ENCODE measurements around the gene CTRB1. TPM values are rescaled to one million over a fixed set of nuclear protein-coding genes. Genes with fewer than 3 reads are reported as not detected.

The CTRB1 gene
- total RNA-seq, 6 donors from 2014 or later = 5.1 to 11.3 TPM; not detected in 4

- TF ChIP-seq POLR2A (IDR thresholded peaks at IDR 0.05) (no peak), CTCF (IDR thresholded peaks at IDR 0.05) (no peak), POLR2AphosphoS5 (IDR thresholded peaks at IDR 0.05) (no peak), EP300 (IDR thresholded peaks at IDR 0.05) (no peak)
- Histone ChIP-seq H3K9me3 (no peaks in the 10 kb centered on the region), H3K36me3 (no peaks in the 10 kb centered on the region), H3K4me3 (no peak overlapping the region), H3K27ac (no peak overlapping the region), H3K4me1 (no peaks in the 10 kb centered on the region), H3K27me3 (no peaks in the 10 kb centered on the region)
- WGBS, 2 donors = 87 to 89% methylated on average over 21 of the region's 21 CpGs
- ATAC-seq (ENCODE audit: low FRiP score in 2 of 2) (no peak), DNase-seq (no peak)
Measured at GRCh38 chr16:75192606-75193264, 26.1 kb upstream of the CTRB1 start.

- Histone ChIP-seq H3K27ac (no peak overlapping the region), H3K4me3 (no peak overlapping the region), H3K4me1 (no peaks in the 10 kb centered on the region), H3K36me3 (no peaks in the 10 kb centered on the region), H3K9me3 (no peaks in the 10 kb centered on the region), H3K27me3 (no peaks in the 10 kb centered on the region)
- ATAC-seq (ENCODE audit: low FRiP score in 2 of 2) (no peak), DNase-seq (no peak)
- TF ChIP-seq CTCF (IDR thresholded peaks at IDR 0.05) = no peak
- TF ChIP-seq POLR2AphosphoS5 (IDR thresholded peaks at IDR 0.05) = no peak
- TF ChIP-seq POLR2A (IDR thresholded peaks at IDR 0.05) = no peak
- TF ChIP-seq EP300 (IDR thresholded peaks at IDR 0.05) = no peak
- 83 to 92% methylated on average over 4 of the region's 4 CpGs for WGBS, 2 donors
Measured at GRCh38 chr16:75193265-75193650, 25.5 kb upstream of the CTRB1 start.

- Histone ChIP-seq H3K9me3 (no peaks in the 10 kb centered on the region), H3K36me3 (no peaks in the 10 kb centered on the region), H3K27me3 (no peaks in the 10 kb centered on the region), H3K4me1 (no peaks in the 10 kb centered on the region), H3K4me3 (no peak overlapping the region), H3K27ac (no peak overlapping the region)
- ATAC-seq (ENCODE audit: low FRiP score in 2 of 2) (no peak), DNase-seq (peak in 1 of 2 donors; percentile 41)
- 85 to 86% methylated on average over 8 to 10 of the region's 10 CpGs for WGBS, 2 donors
- no peak for TF ChIP-seq POLR2AphosphoS5 (IDR thresholded peaks at IDR 0.05)
- no peak for TF ChIP-seq EP300 (IDR thresholded peaks at IDR 0.05)
- TF ChIP-seq CTCF (IDR thresholded peaks at IDR 0.05) = no peak
- TF ChIP-seq POLR2A (IDR thresholded peaks at IDR 0.05) = no peak
Measured at GRCh38 chr16:75193730-75194444, 24.9 kb upstream of the CTRB1 start.

GRCh38 chr16:75195811-75196790, 22.7 kb upstream of the CTRB1 start:
- ATAC-seq (ENCODE audit: low FRiP score in 2 of 2) = no peak
- Histone ChIP-seq H3K4me1 (peaks cover 0 to 6% (median 1%) of the 10 kb centered on the region in 4 donors), H3K4me3 (no peak overlapping the region), H3K27ac (no peak overlapping the region), H3K9me3 (no peaks in the 10 kb centered on the region), H3K36me3 (no peaks in the 10 kb centered on the region), H3K27me3 (no peaks in the 10 kb centered on the region)
- WGBS, 2 donors = 86 to 91% methylated on average over 21 to 23 of the region's 24 CpGs
- TF ChIP-seq EP300 (IDR thresholded peaks at IDR 0.05) = no peak
- TF ChIP-seq CTCF (IDR thresholded peaks at IDR 0.05) = no peak
- TF ChIP-seq POLR2A (IDR thresholded peaks at IDR 0.05) = no peak
- no peak for TF ChIP-seq POLR2AphosphoS5 (IDR thresholded peaks at IDR 0.05)
- DNase-seq = no peak

Measured in upper lobe of left lung (tissue), 6 donors.